ENCODE data around the gene ADRA2C. TPM values are rescaled to one million over a fixed set of nuclear protein-coding genes. Genes with fewer than 3 reads are reported as not detected.

ADRA2C gene
- total RNA-seq, 1 experiment from 2014 or later, result 0.28 TPM

GRCh38 chr4:3773552-3774001, 7.4 kb downstream of the ADRA2C start:
- H3K4me3 Mint-ChIP-seq (ENCODE audit: unreplicated experiment), result no peak overlapping the region
- H3K27me3 Mint-ChIP-seq (ENCODE audit: insufficient read depth, unreplicated experiment), result peaks cover 18% of the 10 kb centered on the region
- TF ChIP-seq CTCF (IDR thresholded peaks at IDR 0.05; ENCODE audit: unreplicated experiment), result no peak
- no peak overlapping the region for H3K27ac Mint-ChIP-seq (ENCODE audit: low read depth, unreplicated experiment)
- H3K36me3 Mint-ChIP-seq (ENCODE audit: insufficient read depth, unreplicated experiment), result no peaks in the 10 kb centered on the region
- no peak for DNase-seq (ENCODE audit: unreplicated experiment)
- BruUV-seq (replicated peaks), result no TSS peak
- H3K9me3 Mint-ChIP-seq (ENCODE audit: unreplicated experiment), result no peaks in the 10 kb centered on the region
- ChIA-PET CTCF (interaction anchor here (1.1 kb wide), 1 partner anchor 8 kb away, joined by 5 read pairs; no protein-coding TSS in a partner anchor), POLR2A (no interaction called here)
- intact Hi-C loops (cut with micrococcal nuclease), result no loop called here
- no peaks in the 10 kb centered on the region for H3K4me1 Mint-ChIP-seq (ENCODE audit: insufficient read depth, unreplicated experiment)

- DNase-seq (ENCODE audit: unreplicated experiment), result no peak
- POLR2A ChIA-PET, result no interaction called here
- Mint-ChIP-seq H3K27me3 (ENCODE audit: insufficient read depth, unreplicated experiment) (peaks cover 18% of the 10 kb centered on the region), H3K9me3 (ENCODE audit: unreplicated experiment) (no peaks in the 10 kb centered on the region), H3K4me3 (ENCODE audit: unreplicated experiment) (no peak overlapping the region), H3K36me3 (ENCODE audit: insufficient read depth, unreplicated experiment) (no peaks in the 10 kb centered on the region), H3K4me1 (ENCODE audit: insufficient read depth, unreplicated experiment) (no peaks in the 10 kb centered on the region), H3K27ac (ENCODE audit: low read depth, unreplicated experiment) (no peak overlapping the region)
- BruUV-seq (replicated peaks), result no TSS peak
- CTCF ChIA-PET, result interaction anchor here (1.1 kb wide), 1 partner anchor 9 kb away, joined by 5 read pairs; no protein-coding TSS in a partner anchor
- TF ChIP-seq CTCF (IDR thresholded peaks at IDR 0.05; ENCODE audit: unreplicated experiment), result no peak
- intact Hi-C loops (cut with micrococcal nuclease), result no loop called here
Measured at GRCh38 chr4:3774253-3774883, 8.2 kb downstream of the ADRA2C start.

GRCh38 chr4:3775005-3775404, 8.8 kb downstream of the ADRA2C start:
- TF ChIP-seq CTCF (IDR thresholded peaks at IDR 0.05; ENCODE audit: unreplicated experiment), result no peak
- H3K36me3 Mint-ChIP-seq (ENCODE audit: insufficient read depth, unreplicated experiment), result no peaks in the 10 kb centered on the region
- ChIA-PET POLR2A (no interaction called here), CTCF (no interaction called here)
- peaks cover 18% of the 10 kb centered on the region for H3K27me3 Mint-ChIP-seq (ENCODE audit: insufficient read depth, unreplicated experiment)
- H3K4me1 Mint-ChIP-seq (ENCODE audit: insufficient read depth, unreplicated experiment), result no peaks in the 10 kb centered on the region
- intact Hi-C loops (cut with micrococcal nuclease), result no loop called here
- no TSS peak for BruUV-seq (replicated peaks)
- no peaks in the 10 kb centered on the region for H3K9me3 Mint-ChIP-seq (ENCODE audit: unreplicated experiment)
- H3K27ac Mint-ChIP-seq (ENCODE audit: low read depth, unreplicated experiment), result no peak overlapping the region
- DNase-seq (ENCODE audit: unreplicated experiment), result no peak
- no peak overlapping the region for H3K4me3 Mint-ChIP-seq (ENCODE audit: unreplicated experiment)

GRCh38 chr4:3775576-3775975, 9.4 kb downstream of the ADRA2C start:
- intact Hi-C loops (cut with micrococcal nuclease), result no loop called here
- no TSS peak for BruUV-seq (replicated peaks)
- TF ChIP-seq CTCF (IDR thresholded peaks at IDR 0.05; ENCODE audit: unreplicated experiment), result no peak
- DNase-seq (ENCODE audit: unreplicated experiment), result no peak
- CTCF ChIA-PET, result no interaction called here
- no peaks in the 10 kb centered on the region for H3K36me3 Mint-ChIP-seq (ENCODE audit: insufficient read depth, unreplicated experiment)
- H3K27ac Mint-ChIP-seq (ENCODE audit: low read depth, unreplicated experiment), result no peak overlapping the region
- H3K4me1 Mint-ChIP-seq (ENCODE audit: insufficient read depth, unreplicated experiment), result no peaks in the 10 kb centered on the region
- no peaks in the 10 kb centered on the region for H3K9me3 Mint-ChIP-seq (ENCODE audit: unreplicated experiment)
- H3K27me3 Mint-ChIP-seq (ENCODE audit: insufficient read depth, unreplicated experiment), result peaks cover 18% of the 10 kb centered on the region
- POLR2A ChIA-PET, result no interaction called here
- H3K4me3 Mint-ChIP-seq (ENCODE audit: unreplicated experiment), result no peak overlapping the region

All from MCF 10A (cell line).